ENCODE results near the gene GUCY2C.

GRCh38 chr12:14699923-14700322 is 3.5 kb upstream of the GUCY2C start:
- no peak for TF ChIP-seq CTCF (IDR thresholded peaks at IDR 0.05)
- TF ChIP-seq POLR2A (IDR thresholded peaks at IDR 0.05), result no peak
- no peak for TF ChIP-seq POLR2AphosphoS5 (IDR thresholded peaks at IDR 0.05)
